HepG2 (cell line): ENCODE results near the gene DDX4. TPM values are rescaled to one million over a fixed set of nuclear protein-coding genes. Genes with fewer than 3 reads are reported as not detected.

ENCODE experiments used
- BATF2 ChIP-seq: sonication (generic); formaldehyde crosslinking; IDR thresholded peaks from 2 replicates; pipeline ENCODE4 v1.8.0; 2022; ENCODE audit warnings: mild to moderate bottlenecking, missing genetic modification reagents, moderate library complexity
- ELF1 ChIP-seq: sonication (generic); formaldehyde crosslinking; IDR thresholded peaks from 2 replicates; pipeline ENCODE4 v1.4.0; 2020; ENCODE audit warnings: missing genetic modification reagents
- FOXO1 ChIP-seq: sonication (generic); formaldehyde crosslinking; IDR thresholded peaks from 2 replicates; pipeline ENCODE4 v1.4.0; 2020; ENCODE audit warnings: missing genetic modification reagents
- GATAD2A ChIP-seq: IDR thresholded peaks from 2 replicates; pipeline ENCODE4 v1.6.1; 2016
- GFI1 ChIP-seq: sonication (generic); formaldehyde crosslinking; IDR thresholded peaks from 2 replicates; pipeline ENCODE4 v1.5.0; 2020; ENCODE audit warnings: missing genetic modification reagents, mild to moderate bottlenecking, borderline replicate concordance
- HIC2 ChIP-seq: sonication (generic); formaldehyde crosslinking; IDR thresholded peaks from 2 replicates; pipeline ENCODE4 v1.9.0; 2022; ENCODE audit warnings: low read depth, missing genetic modification reagents
- HMG20A ChIP-seq: IDR thresholded peaks from 2 replicates; pipeline ENCODE4 v1.6.1; 2016; ENCODE audit warnings: borderline replicate concordance
- HOXA7 ChIP-seq: sonication (generic); formaldehyde crosslinking; IDR thresholded peaks from 2 replicates; pipeline ENCODE4 v1.8.1; 2022; ENCODE audit warnings: mild to moderate bottlenecking, missing genetic modification reagents, moderate library complexity
- IKZF1 ChIP-seq: fragments of 450-650 bp; IDR thresholded peaks from 2 replicates; pipeline ENCODE4 v1.7.1; 2016
- MIXL1 ChIP-seq: IDR thresholded peaks from 2 replicates; pipeline ENCODE4 v1.6.1; 2016
- NONO ChIP-seq, 2 experiments: fragments of 450-650 bp in 1 of 2; sonication (generic) in 1 of 2; formaldehyde crosslinking in 1 of 2; IDR thresholded peaks in 1 of 2; conservative IDR thresholded peaks in 1 of 2; 2 replicates each; pipeline versions ENCODE4 v1.6.1 to v1.8.0; 2017 to 2022; ENCODE audit warnings: mild to moderate bottlenecking in 1 of 2, missing genetic modification reagents in 1 of 2, moderate library complexity in 1 of 2
- PHF5A ChIP-seq: IDR thresholded peaks from one replicate; pipeline ENCODE4 v1.6.1; 2018; ENCODE audit warnings: low read depth, missing genetic modification reagents; ENCODE audit not compliant: unreplicated experiment
- SIX1 ChIP-seq: sonication (generic); formaldehyde crosslinking; IDR thresholded peaks from 2 replicates; pipeline ENCODE4 v1.4.0; 2020; ENCODE audit warnings: missing genetic modification reagents, borderline replicate concordance
- SNAPC2 ChIP-seq: sonication (generic); formaldehyde crosslinking; IDR thresholded peaks from 2 replicates; pipeline ENCODE4 v1.8.1; 2022; ENCODE audit warnings: mild to moderate bottlenecking, missing genetic modification reagents
- STAG1 ChIP-seq: sonication (generic); formaldehyde crosslinking; IDR thresholded peaks from 2 replicates; pipeline ENCODE4 v1.4.0; 2020; ENCODE audit warnings: missing genetic modification reagents
- TCF7 ChIP-seq: sonication (generic); IDR thresholded peaks from 2 replicates; pipeline ENCODE4 v1.6.1; 2016; ENCODE audit warnings: antibody characterized with exemption, low read depth
- THAP8 ChIP-seq: sonication (generic); formaldehyde crosslinking; IDR thresholded peaks from 2 replicates; pipeline ENCODE4 v1.5.1; 2020; ENCODE audit warnings: missing genetic modification reagents, mild to moderate bottlenecking, borderline replicate concordance
- ZBTB2 ChIP-seq: sonication (generic); formaldehyde crosslinking; IDR thresholded peaks from 2 replicates; pipeline ENCODE4 v1.8.0; 2022; ENCODE audit warnings: low read depth, missing genetic modification reagents
- ZBTB37 ChIP-seq: sonication (generic); formaldehyde crosslinking; IDR thresholded peaks from 2 replicates; pipeline ENCODE4 v1.4.0; 2020; ENCODE audit warnings: mild to moderate bottlenecking, missing genetic modification reagents
- ZC3H4 ChIP-seq: sonication (generic); formaldehyde crosslinking; IDR thresholded peaks from 2 replicates; pipeline ENCODE4 v1.4.0; 2020; ENCODE audit warnings: missing genetic modification reagents, borderline replicate concordance
- ZNF234 ChIP-seq: sonication (generic); formaldehyde crosslinking; conservative IDR thresholded peaks from 2 replicates; pipeline ENCODE4 v1.5.1; 2020; ENCODE audit warnings: mild to moderate bottlenecking, missing genetic modification reagents
- ZNF256 ChIP-seq: sonication (generic); formaldehyde crosslinking; conservative IDR thresholded peaks from 2 replicates; pipeline ENCODE4 v1.4.0; 2020; ENCODE audit warnings: missing genetic modification reagents
- ZNF264 ChIP-seq: sonication (generic); formaldehyde crosslinking; IDR thresholded peaks from 2 replicates; pipeline ENCODE4 v1.4.0; 2020; ENCODE audit warnings: missing genetic modification reagents
- ZNF350 ChIP-seq: sonication (generic); formaldehyde crosslinking; IDR thresholded peaks from 2 replicates; pipeline ENCODE4 v1.4.0; 2020; ENCODE audit warnings: mild to moderate bottlenecking, low read depth, missing genetic modification reagents, borderline replicate concordance
- ZNF432 ChIP-seq: sonication (generic); formaldehyde crosslinking; IDR thresholded peaks from 2 replicates; pipeline ENCODE4 v1.5.0; 2020; ENCODE audit warnings: missing genetic modification reagents, mild to moderate bottlenecking, borderline replicate concordance
- ZNF607 ChIP-seq: sonication (generic); formaldehyde crosslinking; IDR thresholded peaks from 2 replicates; pipeline ENCODE4 v1.5.1; 2020; ENCODE audit warnings: missing genetic modification reagents, mild to moderate bottlenecking, borderline replicate concordance
- ZNF746 ChIP-seq: sonication (generic); formaldehyde crosslinking; IDR thresholded peaks from 2 replicates; pipeline ENCODE4 v1.8.0; 2022; ENCODE audit warnings: mild to moderate bottlenecking, missing genetic modification reagents
- ZNF879 ChIP-seq: sonication (generic); formaldehyde crosslinking; IDR thresholded peaks from 2 replicates; pipeline ENCODE4 v1.8.1; 2023; ENCODE audit warnings: missing genetic modification reagents
- polyA plus RNA-seq, 8 experiments: library from polyadenylated mRNA; depleted of rRNA in 3 of 8; stranded (reverse) in 7 of 8; unstranded in 1 of 8; fragments of >200 nt; fragmentation: Illumina TruSeq in 4 of 8; extraction: Trizol in 4 of 8; gene quantifications; 2 replicates each; pipeline versions ENCODE4 v1.2.1 to v1.2.3, GENCODE V29; 2011 to 2016; ENCODE audit warnings: low read depth in 4 of 8, missing spikeins in 1 of 8, mixed read lengths in 1 of 8; ENCODE audit not compliant: insufficient read depth in 1 of 8
- total RNA-seq, 5 experiments: library from RNA; depleted of rRNA; stranded (reverse); fragments of >200 nt; fragmentation: Illumina TruSeq; extraction: Trizol; gene quantifications; 2 replicates each; pipeline ENCODE4 v1.2.3, GENCODE V29; 2016; ENCODE audit warnings: low read depth in 1 of 5

DDX4 gene
- total and polyA plus RNA-seq, 2 of the 13 experiments (the other 11 are each of a cell fraction or from before 2014, with no cell fraction given), result 0.05 TPM; not detected in 1

- TF ChIP-seq ZNF607 (no peak), ZNF879 (CRISPR knock-in tag) (no peak), MIXL1 (CRISPR knock-in tag) (no peak), NONO (IDR thresholded peaks at IDR 0.05) (no peak), NONO (CRISPR knock-in tag; conservative IDR thresholded peaks at IDR 0.05) (no peak), ZNF264 (CRISPR knock-in tag) (no peak), HOXA7 (no peak), GFI1 (no peak), SIX1 (no peak), ZNF234 (no peak), ELF1 (CRISPR knock-in tag) (0 out of 2 replicates have a peak, but pooled peaks have one; percentile 44), BATF2 (no peak), ZC3H4 (CRISPR knock-in tag) (no peak), THAP8 (no peak), ZBTB37 (CRISPR knock-in tag) (no peak), ZNF256 (CRISPR knock-in tag) (no peak), ZBTB2 (no peak), PHF5A (CRISPR knock-in tag) (no peak), ZNF432 (no peak), ZNF746 (CRISPR knock-in tag) (no peak), STAG1 (CRISPR knock-in tag) (no peak), HMG20A (CRISPR knock-in tag) (peak; percentile 51; the same call in 1 of the 2 replicates), GATAD2A (CRISPR knock-in tag) (peak; percentile 45; the same call in 1 of the 2 replicates), TCF7 (no peak), SNAPC2 (CRISPR knock-in tag) (no peak), IKZF1 (no peak), HIC2 (no peak), FOXO1 (CRISPR knock-in tag) (no peak), ZNF350 (CRISPR knock-in tag) (no peak)
Measured at GRCh38 chr5:55773057-55773456, 35.2 kb downstream of the DDX4 start (continued).
